ENCODE measurements around the gene MYMK.

The MYMK gene

GRCh38 chr9:133517711-133518110, 7.0 kb downstream of the MYMK start:
- no peak for DNase-seq (ENCODE audit: low read depth, low spot score)
- H3K9ac ChIP-seq (ENCODE audit: insufficient read length, low read depth): no peak overlapping the region
- H3K36me3 ChIP-seq (ENCODE audit: insufficient read depth, insufficient read length, low read length): no peaks in the 10 kb centered on the region
- no peaks in the 10 kb centered on the region for H3K27me3 ChIP-seq (ENCODE audit: insufficient read depth, insufficient read length)
- H3K9me3 ChIP-seq (ENCODE audit: insufficient read depth, low read length): no peaks in the 10 kb centered on the region
- peaks cover 13% of the 10 kb centered on the region for H3K4me1 ChIP-seq (ENCODE audit: insufficient read depth, insufficient read length)
- TF ChIP-seq ZNF274 (IDR thresholded peaks at IDR 0.05; ENCODE audit: low read depth, low read length) (no peak), SUZ12 (IDR thresholded peaks at IDR 0.05; ENCODE audit: extremely low read depth, insufficient read depth, insufficient read length) (no peak), YY1 (IDR thresholded peaks at IDR 0.05; ENCODE audit: insufficient read depth, insufficient read length) (no peak)
- no peak overlapping the region for H3K4me3 ChIP-seq (ENCODE audit: insufficient read length, low read depth)

DNA sequence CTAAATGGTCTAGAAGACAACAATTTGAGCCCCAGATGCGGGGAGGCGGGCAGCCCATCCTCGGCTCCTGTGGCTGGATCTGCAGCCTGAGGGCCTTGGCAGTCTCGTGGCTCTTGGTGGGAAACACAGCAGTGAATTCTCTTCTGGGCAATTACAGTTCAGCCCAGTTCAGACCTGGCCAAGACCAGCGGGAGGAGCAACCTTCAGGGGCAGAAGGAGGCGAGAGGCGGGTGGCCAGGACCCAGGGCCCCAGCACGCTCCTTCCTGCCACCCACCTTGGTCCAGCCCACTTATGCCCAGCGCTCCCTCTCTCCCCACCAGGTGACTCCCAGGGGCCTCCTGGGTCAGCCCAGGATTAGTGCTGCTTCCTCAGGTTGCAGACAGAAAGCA, 7.8 kb downstream of the MYMK start:
- Histone ChIP-seq H3K27me3 (ENCODE audit: insufficient read depth, insufficient read length) (no peaks in the 10 kb centered on the region), H3K36me3 (ENCODE audit: insufficient read depth, insufficient read length, low read length) (no peaks in the 10 kb centered on the region), H3K4me1 (ENCODE audit: insufficient read depth, insufficient read length) (peaks cover 11% of the 10 kb centered on the region), H3K9me3 (ENCODE audit: insufficient read depth, low read length) (no peaks in the 10 kb centered on the region), H3K4me3 (ENCODE audit: insufficient read length, low read depth) (no peak overlapping the region), H3K9ac (ENCODE audit: insufficient read length, low read depth) (no peak overlapping the region)
- DNase-seq (ENCODE audit: low read depth, low spot score): no peak
- TF ChIP-seq YY1 (IDR thresholded peaks at IDR 0.05; ENCODE audit: insufficient read depth, insufficient read length) (no peak), ZNF274 (IDR thresholded peaks at IDR 0.05; ENCODE audit: low read depth, low read length) (no peak), SUZ12 (IDR thresholded peaks at IDR 0.05; ENCODE audit: extremely low read depth, insufficient read depth, insufficient read length) (no peak)

GRCh38 chr9:133516256-133516960, 8.4 kb downstream of the MYMK start:
- Histone ChIP-seq H3K9ac (ENCODE audit: insufficient read length, low read depth) (no peak overlapping the region), H3K27me3 (ENCODE audit: insufficient read depth, insufficient read length) (no peaks in the 10 kb centered on the region), H3K36me3 (ENCODE audit: insufficient read depth, insufficient read length, low read length) (no peaks in the 10 kb centered on the region), H3K9me3 (ENCODE audit: insufficient read depth, low read length) (no peaks in the 10 kb centered on the region), H3K4me1 (ENCODE audit: insufficient read depth, insufficient read length) (peaks cover 11% of the 10 kb centered on the region), H3K4me3 (ENCODE audit: insufficient read length, low read depth) (no peak overlapping the region)
- no peak for DNase-seq (ENCODE audit: low read depth, low spot score)
- TF ChIP-seq YY1 (IDR thresholded peaks at IDR 0.05; ENCODE audit: insufficient read depth, insufficient read length) (no peak), ZNF274 (IDR thresholded peaks at IDR 0.05; ENCODE audit: low read depth, low read length) (no peak), SUZ12 (IDR thresholded peaks at IDR 0.05; ENCODE audit: extremely low read depth, insufficient read depth, insufficient read length) (no peak)

DNA sequence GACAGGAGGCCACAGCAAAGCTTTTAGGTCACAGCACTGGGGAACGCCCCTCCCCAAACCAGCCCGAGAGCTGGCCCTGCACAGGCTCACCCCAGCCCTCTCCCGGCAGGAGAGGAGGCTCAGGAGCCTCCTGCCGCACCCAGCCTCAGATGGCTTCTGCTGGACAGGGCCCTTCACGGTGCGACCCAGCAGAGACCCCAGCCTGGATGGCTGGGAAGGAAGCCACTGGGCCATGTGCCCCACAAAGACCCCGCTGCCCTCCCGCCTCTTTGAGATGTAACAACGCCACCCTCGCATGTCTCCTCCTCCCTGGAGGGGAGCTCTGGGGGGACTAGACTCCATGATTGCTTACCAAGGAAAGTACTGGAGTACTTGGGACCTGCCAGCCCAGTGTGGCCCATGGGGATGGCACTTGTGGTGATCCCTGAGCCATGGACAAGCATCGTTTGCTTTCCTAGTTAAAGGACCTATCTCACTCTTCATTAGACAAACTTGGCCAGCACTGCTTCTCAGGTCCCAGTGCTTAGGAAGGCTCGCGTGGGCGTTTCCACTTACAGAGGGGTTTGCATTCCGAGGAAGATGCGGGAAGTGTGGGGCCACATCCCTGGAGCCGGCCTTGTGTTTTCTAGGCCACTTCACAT, 9.0 kb downstream of the MYMK start:
- Histone ChIP-seq H3K27me3 (ENCODE audit: insufficient read depth, insufficient read length) (no peaks in the 10 kb centered on the region), H3K9me3 (ENCODE audit: insufficient read depth, low read length) (no peaks in the 10 kb centered on the region), H3K4me1 (ENCODE audit: insufficient read depth, insufficient read length) (peaks cover 11% of the 10 kb centered on the region), H3K9ac (ENCODE audit: insufficient read length, low read depth) (no peak overlapping the region), H3K36me3 (ENCODE audit: insufficient read depth, insufficient read length, low read length) (no peaks in the 10 kb centered on the region), H3K4me3 (ENCODE audit: insufficient read length, low read depth) (no peak overlapping the region)
- no peak for DNase-seq (ENCODE audit: low read depth, low spot score)
- TF ChIP-seq SUZ12 (IDR thresholded peaks at IDR 0.05; ENCODE audit: extremely low read depth, insufficient read depth, insufficient read length) (no peak), YY1 (IDR thresholded peaks at IDR 0.05; ENCODE audit: insufficient read depth, insufficient read length) (no peak), ZNF274 (IDR thresholded peaks at IDR 0.05; ENCODE audit: low read depth, low read length) (no peak)

- no peak overlapping the region for H3K9ac ChIP-seq (ENCODE audit: insufficient read length, low read depth)
- no peaks in the 10 kb centered on the region for H3K9me3 ChIP-seq (ENCODE audit: insufficient read depth, low read length)
- no peak for TF ChIP-seq YY1 (IDR thresholded peaks at IDR 0.05; ENCODE audit: insufficient read depth, insufficient read length)
- TF ChIP-seq ZNF274 (IDR thresholded peaks at IDR 0.05; ENCODE audit: low read depth, low read length): no peak
- TF ChIP-seq SUZ12 (IDR thresholded peaks at IDR 0.05; ENCODE audit: extremely low read depth, insufficient read depth, insufficient read length): no peak
- H3K4me1 ChIP-seq (ENCODE audit: insufficient read depth, insufficient read length): peaks cover 11% of the 10 kb centered on the region
- no peak for DNase-seq (ENCODE audit: low read depth, low spot score)
- no peaks in the 10 kb centered on the region for H3K36me3 ChIP-seq (ENCODE audit: insufficient read depth, insufficient read length, low read length)
- no peaks in the 10 kb centered on the region for H3K27me3 ChIP-seq (ENCODE audit: insufficient read depth, insufficient read length)
- H3K4me3 ChIP-seq (ENCODE audit: insufficient read length, low read depth): no peak overlapping the region
Observed at GRCh38 chr9:133515240-133515610, 9.5 kb downstream of the MYMK start.

- Histone ChIP-seq H3K36me3 (ENCODE audit: insufficient read depth, insufficient read length, low read length) (no peaks in the 10 kb centered on the region), H3K27me3 (ENCODE audit: insufficient read depth, insufficient read length) (no peaks in the 10 kb centered on the region), H3K9me3 (ENCODE audit: insufficient read depth, low read length) (no peaks in the 10 kb centered on the region), H3K4me3 (ENCODE audit: insufficient read length, low read depth) (no peak overlapping the region), H3K9ac (ENCODE audit: insufficient read length, low read depth) (no peak overlapping the region), H3K4me1 (ENCODE audit: insufficient read depth, insufficient read length) (peaks cover 14% of the 10 kb centered on the region)
- DNase-seq (ENCODE audit: low read depth, low spot score): no peak
- TF ChIP-seq ZNF274 (IDR thresholded peaks at IDR 0.05; ENCODE audit: low read depth, low read length) (no peak), SUZ12 (IDR thresholded peaks at IDR 0.05; ENCODE audit: extremely low read depth, insufficient read depth, insufficient read length) (no peak), YY1 (IDR thresholded peaks at IDR 0.05; ENCODE audit: insufficient read depth, insufficient read length) (no peak)
Observed at GRCh38 chr9:133514460-133515239, 10.1 kb downstream of the MYMK start.

Data from NT2/D1 (cell line).